RPMI7951 (cell line): ENCODE data around the gene CLEC4A. TPM values are rescaled to one million over a fixed set of nuclear protein-coding genes. Genes with fewer than 3 reads are reported as not detected.
"Not testable (repeated sequence)": the region's sequence is repeated elsewhere in the genome, so short reads cannot be mapped to it uniquely, and the experiment has no call there.

Experiments
- DNase-seq: peaks from one replicate; pipeline ENCODE4 v3.0.0-alpha.2; 2012; ENCODE audit warnings: low read depth
- total RNA-seq: library from RNA; depleted of rRNA; stranded (reverse); fragments of >200 nt; shearing (Covaris generic); gene quantifications from 2 replicates; pipeline ENCODE4 v1.2.3, GENCODE V29; 2014; rRNA removed

The CLEC4A gene
- 0.48 TPM in 1 of 2 replicates, not detected in the other for total RNA-seq

- no peak for DNase-seq
These were observed at the start of gene CLEC4A for GRCh38 chr12:8123124-8123912. Gene CLEC4A (plus strand): TSS chr12:8123617. CDS start chr12:8123879, 262 bp downstream.

- no peak for DNase-seq
These were observed 47.5 kb upstream of the CLEC4A start for GRCh38 chr12:8075935-8076334.

GRCh38 chr12:8076366-8076765 is 47.1 kb upstream of the CLEC4A start:
- no peak for DNase-seq

- DNase-seq: peak; percentile 79
These were observed 46.2 kb upstream of the CLEC4A start for GRCh38 chr12:8077207-8077606.

- DNase-seq: peak; percentile 44
These were observed 45.0 kb upstream of the CLEC4A start for GRCh38 chr12:8078398-8078797.

GRCh38 chr12:8078916-8079315 is 44.5 kb upstream of the CLEC4A start:
- DNase-seq: no peak

GRCh38 chr12:8080120-8080519 is 43.3 kb upstream of the CLEC4A start:
- DNase-seq: no peak

GRCh38 chr12:8081251-8081920 is 42.0 kb upstream of the CLEC4A start:
- DNase-seq: no peak

- DNase-seq: no peak
These were observed 40.7 kb upstream of the CLEC4A start for GRCh38 chr12:8082808-8083100.

- not testable (repeated sequence) for DNase-seq
These were observed 39.1 kb upstream of the CLEC4A start for GRCh38 chr12:8084351-8084750.

GRCh38 chr12:8087666-8088065 is 35.8 kb upstream of the CLEC4A start:
- DNase-seq: no peak

GRCh38 chr12:8088574-8088973 is 34.8 kb upstream of the CLEC4A start:
- no peak for DNase-seq

GRCh38 chr12:8089277-8089676 is 34.1 kb upstream of the CLEC4A start:
- DNase-seq: not testable (repeated sequence)

- no peak for DNase-seq
These were observed 33.7 kb upstream of the CLEC4A start for GRCh38 chr12:8089716-8090115.

GRCh38 chr12:8093291-8093690 is 30.1 kb upstream of the CLEC4A start:
- no peak for DNase-seq

GRCh38 chr12:8096281-8096915 is 27.0 kb upstream of the CLEC4A start:
- no peak for DNase-seq

GRCh38 chr12:8099235-8099634 is 24.2 kb upstream of the CLEC4A start:
- DNase-seq: no peak

- peak; percentile 59 for DNase-seq
These were observed 14.5 kb upstream of the CLEC4A start for GRCh38 chr12:8108808-8109398.

GRCh38 chr12:8113117-8113516 is 10.3 kb upstream of the CLEC4A start:
- DNase-seq: not testable (repeated sequence)

GRCh38 chr12:8120072-8120713 is 3.2 kb upstream of the CLEC4A start:
- DNase-seq: no peak

- DNase-seq: no peak
These were observed 3.7 kb downstream of the CLEC4A start for GRCh38 chr12:8127138-8127537.
